Measurements from ENCODE around the gene TXNDC11. TPM values are rescaled to one million over a fixed set of nuclear protein-coding genes. Genes with fewer than 3 reads are reported as not detected.

Gene TXNDC11
- total RNA-seq, 1 donor from 2014 or later: 55.7 TPM

- DNase-seq (ENCODE audit: low spot score): no peak
These were observed 12.5 kb upstream of the TXNDC11 start for GRCh38 chr16:11755022-11755760.

DNA sequence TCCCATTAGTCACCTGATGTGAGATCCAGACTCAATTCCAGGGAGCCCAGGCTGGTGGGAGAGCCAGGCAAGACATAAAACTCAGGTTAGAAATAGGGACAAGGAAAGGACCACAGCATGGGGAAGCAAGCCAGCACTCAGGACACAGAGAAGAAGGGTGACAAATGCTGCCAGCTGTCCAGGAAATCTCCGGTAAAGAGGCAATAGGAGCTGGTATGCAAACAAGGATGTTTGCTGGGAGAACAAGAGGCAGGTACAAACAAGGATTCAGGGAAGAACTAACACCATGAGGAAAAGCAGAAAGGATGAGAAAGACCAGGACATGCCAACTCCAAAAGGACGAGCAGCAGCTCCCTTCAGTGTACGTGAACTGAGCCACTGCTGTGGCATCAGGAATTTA is 10.2 kb upstream of the TXNDC11 start:
- DNase-seq (ENCODE audit: low spot score): no peak

GRCh38 chr16:11750056-11750455 is 7.4 kb upstream of the TXNDC11 start:
- DNase-seq (ENCODE audit: low spot score): no peak

DNA sequence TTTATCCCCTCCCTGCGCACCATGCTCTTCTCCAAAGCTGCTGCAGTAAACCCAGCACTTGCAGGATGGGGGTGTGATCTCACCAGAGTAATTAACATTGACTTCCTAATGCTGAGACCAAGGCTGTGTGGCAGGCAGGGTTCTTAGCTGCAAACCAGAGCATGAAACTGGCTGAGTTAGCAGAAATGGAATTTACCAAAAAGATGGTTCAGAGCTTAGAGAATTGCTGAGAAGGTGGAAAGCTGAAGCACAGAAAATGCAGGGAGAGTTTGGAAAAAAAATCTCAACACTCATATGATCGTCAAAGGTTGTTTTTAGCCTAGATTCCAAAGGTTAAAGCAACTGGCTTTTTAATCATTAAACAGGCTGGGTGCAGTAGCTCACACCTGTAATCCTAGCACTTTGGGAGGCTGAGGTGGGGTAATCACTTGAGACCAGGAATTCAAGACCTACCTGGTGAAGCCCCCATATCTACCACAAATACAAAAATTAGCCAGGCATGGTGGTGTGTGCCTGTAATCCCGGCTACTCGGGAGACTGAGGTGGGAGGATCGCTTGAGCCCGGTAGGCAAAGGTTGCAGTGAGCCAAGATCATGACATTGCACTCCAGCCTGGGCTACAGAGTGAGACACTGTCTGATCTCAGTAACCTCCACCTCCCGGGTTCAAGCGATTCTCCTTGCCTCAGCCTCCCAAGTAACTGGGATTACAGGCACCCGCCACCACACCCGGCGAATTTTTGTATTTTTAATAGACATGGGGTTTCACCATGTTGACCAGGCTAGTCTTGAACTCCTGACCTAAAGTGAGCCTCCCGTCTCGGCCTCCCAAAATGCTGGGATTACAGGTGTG is 6.0 kb upstream of the TXNDC11 start:
- DNase-seq (ENCODE audit: low spot score): peak; percentile 23

DNA sequence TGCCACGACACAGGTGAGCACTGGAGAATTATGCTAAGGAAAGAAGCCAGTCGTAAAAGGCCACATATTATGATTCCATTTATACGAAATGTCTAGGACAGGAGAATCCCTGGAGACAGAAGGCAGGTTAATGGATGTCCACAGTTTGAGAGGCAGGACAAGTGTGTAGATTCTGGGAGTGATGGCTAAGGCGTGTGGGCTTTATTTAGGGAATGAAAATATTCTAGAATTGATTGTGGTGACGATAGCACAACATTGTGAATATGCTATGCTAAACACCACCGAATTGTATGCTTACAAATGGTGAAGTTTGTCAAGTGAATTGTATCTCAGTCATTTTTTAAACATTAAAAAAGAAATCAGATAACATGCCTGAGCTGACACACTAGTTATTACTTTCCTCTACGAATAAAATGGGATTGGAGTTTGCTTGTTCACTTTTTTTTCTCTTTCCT is 5.3 kb upstream of the TXNDC11 start:
- no peak for DNase-seq (ENCODE audit: low spot score)

DNA sequence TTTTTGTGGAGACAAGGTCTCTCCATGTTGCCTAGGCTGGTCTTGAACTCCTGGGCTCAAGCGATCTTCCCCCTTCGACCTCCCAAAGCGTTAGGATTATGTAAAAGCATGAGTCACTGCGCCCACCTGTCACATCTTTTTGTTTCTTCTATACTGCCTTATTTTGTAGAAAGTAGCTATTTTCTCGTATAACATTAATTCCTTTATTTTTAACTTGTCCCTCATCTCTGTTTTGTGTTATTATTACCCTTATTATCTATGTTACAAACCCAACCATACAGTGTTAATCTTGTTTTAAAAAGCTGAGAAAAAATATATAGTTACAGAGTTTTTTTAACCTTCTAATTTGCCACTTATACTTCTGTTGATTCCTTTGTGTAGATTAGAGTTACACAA is 1.4 kb upstream of the TXNDC11 start:
- DNase-seq (ENCODE audit: low spot score): no peak

GRCh38 chr16:11743308-11744074 is 834 bp upstream of the TXNDC11 start:
- peak; percentile 31 for DNase-seq (ENCODE audit: low spot score)

DNA sequence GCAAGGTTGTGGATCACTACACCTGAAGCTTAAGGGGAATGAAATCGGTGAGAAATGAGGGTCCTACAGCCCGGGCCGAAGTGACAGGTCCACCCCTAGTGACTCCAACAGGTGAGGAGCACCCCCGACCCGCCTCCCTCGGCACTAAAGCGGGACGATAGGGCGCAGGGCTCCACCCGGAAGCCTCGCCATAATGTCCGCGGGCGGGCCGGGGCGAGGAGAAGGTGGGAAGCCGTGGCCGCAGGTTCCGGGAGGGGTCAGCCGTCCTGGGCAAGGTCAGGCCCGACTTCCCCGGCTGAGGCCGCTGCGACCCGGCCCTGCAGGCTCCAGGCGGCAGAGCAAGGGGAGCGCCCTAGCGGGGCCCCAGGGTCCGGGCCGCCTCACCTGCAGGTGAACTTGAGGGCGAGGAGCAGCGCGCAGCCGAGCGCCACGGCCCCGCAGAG is 543 bp downstream of the TXNDC11 start:
- peak; percentile 20 for DNase-seq (ENCODE audit: low spot score)

DNA sequence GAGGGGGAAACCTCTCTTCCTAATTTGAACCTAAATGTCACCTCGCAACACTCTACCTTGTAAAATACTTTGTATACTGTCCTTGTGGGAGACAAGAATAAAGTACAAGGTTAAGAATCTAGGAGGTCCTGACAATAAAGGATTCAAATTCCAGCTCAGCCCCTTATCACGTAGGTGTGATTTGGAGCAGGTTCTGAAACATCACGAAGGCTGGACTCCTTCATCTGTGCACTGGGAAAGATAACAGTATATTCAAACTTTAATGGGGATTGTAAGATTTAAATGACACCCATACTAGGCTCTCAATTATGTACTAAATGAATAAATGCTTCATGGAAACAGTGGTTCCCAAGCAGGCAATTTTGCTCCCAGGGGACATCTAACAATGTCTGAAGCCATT is 2.1 kb downstream of the TXNDC11 start:
- no peak for DNase-seq (ENCODE audit: low spot score)

GRCh38 chr16:11738742-11739544 is 3.7 kb downstream of the TXNDC11 start:
- DNase-seq (ENCODE audit: low spot score): no peak

GRCh38 chr16:11737713-11738112 is 4.9 kb downstream of the TXNDC11 start:
- no peak for DNase-seq (ENCODE audit: low spot score)

DNA sequence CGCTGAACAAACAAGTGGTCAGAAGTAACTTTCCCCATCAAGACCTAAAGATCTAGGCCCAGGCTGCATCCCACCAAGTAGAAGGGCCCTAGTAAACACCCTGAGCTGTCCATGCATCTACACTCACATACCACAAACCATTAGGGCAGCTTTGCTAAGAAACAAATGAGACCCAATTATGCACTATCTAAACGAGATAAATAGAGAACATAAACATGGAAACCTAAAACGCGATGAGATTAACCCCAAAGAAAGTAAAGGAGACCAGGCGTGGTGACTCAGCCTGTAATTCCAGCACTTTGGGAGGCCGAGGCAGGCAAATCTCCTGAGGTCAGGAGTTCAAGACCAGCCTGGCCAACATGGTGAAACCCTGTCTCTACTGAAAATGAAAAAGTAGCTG is 5.8 kb downstream of the TXNDC11 start:
- DNase-seq (ENCODE audit: low spot score): no peak

GRCh38 chr16:11735787-11736186 is 6.9 kb downstream of the TXNDC11 start:
- DNase-seq (ENCODE audit: low spot score): no peak

DNA sequence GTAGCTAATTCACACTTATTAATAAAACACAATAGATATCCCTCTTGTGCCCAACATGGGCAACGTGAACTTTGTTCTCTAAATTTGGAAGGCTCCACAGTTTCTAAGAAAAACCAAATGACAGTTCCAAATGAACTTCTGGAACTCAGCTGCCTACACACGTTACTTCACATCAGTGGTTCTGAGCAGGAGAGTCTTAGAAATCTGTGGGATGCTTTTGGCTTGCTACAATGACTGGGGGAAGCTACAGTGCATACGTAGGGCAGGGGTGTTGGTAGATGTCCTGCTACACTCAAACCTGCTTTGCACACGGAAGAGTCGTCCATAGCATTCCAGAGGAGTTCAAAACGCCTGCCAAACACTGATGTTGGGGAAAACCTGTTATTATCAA is 8.0 kb downstream of the TXNDC11 start:
- DNase-seq (ENCODE audit: low spot score): no peak

DNA sequence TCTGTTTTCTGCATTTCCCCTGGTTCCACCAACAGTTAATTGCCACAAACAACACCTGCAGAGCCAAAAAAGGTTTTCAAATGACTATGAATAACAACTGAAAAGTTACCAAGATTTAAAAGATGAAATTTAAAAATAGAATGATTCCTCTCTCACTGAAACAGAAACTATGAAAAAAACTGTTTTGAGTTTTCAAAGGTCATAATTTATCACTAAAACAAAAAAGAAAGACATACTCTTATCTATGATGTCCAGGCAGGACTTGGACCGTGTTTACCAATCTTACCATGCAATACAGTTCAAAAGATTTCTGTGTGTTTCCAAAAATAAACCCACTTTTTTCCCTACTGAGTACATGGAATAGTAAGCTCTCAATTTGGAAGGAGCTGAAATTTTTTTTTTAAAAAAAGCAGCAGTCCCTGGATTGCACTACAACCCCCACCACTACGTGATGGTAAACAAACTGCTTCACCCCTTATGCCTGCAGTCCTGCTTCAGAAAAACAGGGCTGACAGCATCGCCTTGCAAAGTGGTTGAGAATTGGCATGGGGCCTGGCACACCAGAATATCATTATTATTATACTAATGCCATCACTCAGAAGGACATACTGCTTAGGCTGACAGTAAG is 8.5 kb downstream of the TXNDC11 start:
- DNase-seq (ENCODE audit: low spot score): no peak

GRCh38 chr16:11731222-11731621 is 11.4 kb downstream of the TXNDC11 start:
- DNase-seq (ENCODE audit: low spot score): no peak

- no peak for DNase-seq (ENCODE audit: low spot score)
These were observed 12.9 kb downstream of the TXNDC11 start for GRCh38 chr16:11729787-11730186.

DNA sequence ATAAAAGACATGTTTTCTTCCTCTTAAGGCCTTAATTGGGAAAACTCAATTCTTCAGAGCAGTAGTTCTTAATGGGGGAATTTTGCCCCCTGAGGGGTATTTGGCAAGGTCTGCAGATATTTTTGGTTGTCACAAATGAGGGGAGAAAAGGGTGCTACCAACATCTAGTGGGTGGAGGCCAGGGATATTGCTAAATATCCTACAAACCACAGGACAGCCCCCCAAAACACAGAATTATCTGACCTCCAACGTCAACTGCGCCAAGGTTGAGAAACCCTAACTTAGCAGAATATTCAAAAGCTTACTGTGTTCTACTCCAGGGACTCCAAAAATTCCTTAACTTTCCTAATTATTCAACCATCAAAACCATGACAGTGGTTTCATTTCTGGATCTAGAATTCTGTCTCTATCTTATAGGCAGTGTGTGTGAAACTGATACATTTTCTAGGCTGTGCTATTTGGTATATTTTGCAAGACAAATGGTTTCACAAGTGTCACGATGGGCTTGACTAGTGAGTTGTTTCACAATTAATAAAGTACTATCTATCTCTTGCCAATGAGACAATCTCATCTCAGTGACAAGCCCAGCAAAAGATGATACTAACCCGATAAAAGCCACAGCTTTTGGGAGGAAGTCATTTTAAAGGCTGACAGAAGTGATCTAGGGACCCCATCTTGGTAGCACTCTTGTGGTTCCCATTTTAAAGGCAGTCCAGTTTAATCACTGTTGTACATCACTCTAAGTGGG is 14.7 kb downstream of the TXNDC11 start:
- DNase-seq (ENCODE audit: low spot score): no peak

GRCh38 chr16:11726008-11726407 is 16.6 kb downstream of the TXNDC11 start:
- no peak for DNase-seq (ENCODE audit: low spot score)

DNA sequence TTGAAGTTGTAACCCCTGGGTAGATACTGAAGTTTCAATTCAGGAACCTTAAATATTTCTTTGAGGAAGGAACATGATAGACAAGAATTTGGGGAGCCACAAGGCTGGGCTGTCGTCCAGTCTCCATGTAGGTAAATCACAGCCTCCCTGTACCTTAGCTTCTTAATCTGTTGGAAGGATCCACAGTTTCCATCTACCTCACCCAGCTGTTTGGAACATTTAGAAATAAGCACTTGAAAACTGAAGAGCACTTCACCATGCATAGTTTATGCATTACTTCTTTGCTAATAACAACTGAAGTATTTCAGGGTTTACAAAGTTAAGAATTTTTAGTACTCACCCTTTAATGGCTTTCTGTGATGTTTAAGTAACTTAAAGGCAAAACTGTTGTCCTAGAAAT is 17.2 kb downstream of the TXNDC11 start:
- DNase-seq (ENCODE audit: low spot score): no peak

All from mucosa of gallbladder (tissue), 1 donor.